Endothelial cell of umbilical vein (primary cell): ENCODE measurements around the gene CGB2.
"Not testable (repeated sequence)": the region's sequence is repeated elsewhere in the genome, so short reads cannot be mapped to it uniquely, and the experiment has no call there.

Source experiments
- EZH2 ChIP-seq: IDR thresholded peaks from 2 replicates; pipeline ENCODE4 v1.6.1; 2012; ENCODE audit warnings: borderline replicate concordance, low read depth, mild to moderate bottlenecking, moderate library complexity, low read length, inconsistent platforms; ENCODE audit not compliant: severe bottlenecking
- JUN ChIP-seq: IDR thresholded peaks from 2 replicates; pipeline ENCODE4 v1.6.1; 2011; ENCODE audit warnings: borderline replicate concordance, low read depth; ENCODE audit not compliant: insufficient read length, insufficient read depth
- POLR2A ChIP-seq: IDR thresholded peaks from 2 replicates; pipeline ENCODE4 v1.6.1; 2012; ENCODE audit warnings: low read depth, mild to moderate bottlenecking, control low read depth, low read length
- POLR2AphosphoS5 ChIP-seq: IDR thresholded peaks from 2 replicates; pipeline ENCODE4 v1.6.1; 2012; ENCODE audit warnings: low read depth, mild to moderate bottlenecking, control low read depth, low read length, moderate library complexity; ENCODE audit not compliant: insufficient read depth
- TF ChIP-seq, protein P1 (sequence below), 2 donors: IDR thresholded peaks; 1 replicate in 1 of 2; 2 replicates in 1 of 2; pipeline ENCODE4 v1.5.1; 2011; ENCODE audit warnings: low read length in 2 of 2, mild to moderate bottlenecking in 2 of 2, moderate library complexity in 2 of 2, control low read depth in 1 of 2, inconsistent platforms in 1 of 2, low read depth in 1 of 2; ENCODE audit not compliant: insufficient read depth in 1 of 2; ENCODE audit errors: extremely low read depth in 1 of 2

- TF ChIP-seq, protein P1, sequence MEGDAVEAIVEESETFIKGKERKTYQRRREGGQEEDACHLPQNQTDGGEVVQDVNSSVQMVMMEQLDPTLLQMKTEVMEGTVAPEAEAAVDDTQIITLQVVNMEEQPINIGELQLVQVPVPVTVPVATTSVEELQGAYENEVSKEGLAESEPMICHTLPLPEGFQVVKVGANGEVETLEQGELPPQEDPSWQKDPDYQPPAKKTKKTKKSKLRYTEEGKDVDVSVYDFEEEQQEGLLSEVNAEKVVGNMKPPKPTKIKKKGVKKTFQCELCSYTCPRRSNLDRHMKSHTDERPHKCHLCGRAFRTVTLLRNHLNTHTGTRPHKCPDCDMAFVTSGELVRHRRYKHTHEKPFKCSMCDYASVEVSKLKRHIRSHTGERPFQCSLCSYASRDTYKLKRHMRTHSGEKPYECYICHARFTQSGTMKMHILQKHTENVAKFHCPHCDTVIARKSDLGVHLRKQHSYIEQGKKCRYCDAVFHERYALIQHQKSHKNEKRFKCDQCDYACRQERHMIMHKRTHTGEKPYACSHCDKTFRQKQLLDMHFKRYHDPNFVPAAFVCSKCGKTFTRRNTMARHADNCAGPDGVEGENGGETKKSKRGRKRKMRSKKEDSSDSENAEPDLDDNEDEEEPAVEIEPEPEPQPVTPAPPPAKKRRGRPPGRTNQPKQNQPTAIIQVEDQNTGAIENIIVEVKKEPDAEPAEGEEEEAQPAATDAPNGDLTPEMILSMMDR (IDR thresholded peaks at IDR 0.05; ENCODE audit: extremely low read depth in 1 of 2, insufficient read depth in 1 of 2, low read depth in 1 of 2, low read length in 2 of 2), result not testable (repeated sequence)
- not testable (repeated sequence) for TF ChIP-seq EZH2, POLR2A, POLR2AphosphoS5, JUN
Observed at GRCh38 chr19:49042666-49043065, 11.0 kb downstream of the CGB2 start.
